GM21381 (cell line): ENCODE results near the gene CRB2.
A peak's percentile ranks its signal among the peaks of the same experiment; 100 is the strongest.

ENCODE experiments used
- ATAC-seq: cut with Tn5 transposase; IDR thresholded peaks from one replicate; pipeline ENCODE4 v1.9.1; 2021; ENCODE audit warnings: mild to moderate bottlenecking, moderate library complexity; ENCODE audit not compliant: unreplicated experiment

Gene CRB2

GRCh38 chr9:123346826-123347225, 9.2 kb upstream of the CRB2 start:
- no peak for ATAC-seq

DNA sequence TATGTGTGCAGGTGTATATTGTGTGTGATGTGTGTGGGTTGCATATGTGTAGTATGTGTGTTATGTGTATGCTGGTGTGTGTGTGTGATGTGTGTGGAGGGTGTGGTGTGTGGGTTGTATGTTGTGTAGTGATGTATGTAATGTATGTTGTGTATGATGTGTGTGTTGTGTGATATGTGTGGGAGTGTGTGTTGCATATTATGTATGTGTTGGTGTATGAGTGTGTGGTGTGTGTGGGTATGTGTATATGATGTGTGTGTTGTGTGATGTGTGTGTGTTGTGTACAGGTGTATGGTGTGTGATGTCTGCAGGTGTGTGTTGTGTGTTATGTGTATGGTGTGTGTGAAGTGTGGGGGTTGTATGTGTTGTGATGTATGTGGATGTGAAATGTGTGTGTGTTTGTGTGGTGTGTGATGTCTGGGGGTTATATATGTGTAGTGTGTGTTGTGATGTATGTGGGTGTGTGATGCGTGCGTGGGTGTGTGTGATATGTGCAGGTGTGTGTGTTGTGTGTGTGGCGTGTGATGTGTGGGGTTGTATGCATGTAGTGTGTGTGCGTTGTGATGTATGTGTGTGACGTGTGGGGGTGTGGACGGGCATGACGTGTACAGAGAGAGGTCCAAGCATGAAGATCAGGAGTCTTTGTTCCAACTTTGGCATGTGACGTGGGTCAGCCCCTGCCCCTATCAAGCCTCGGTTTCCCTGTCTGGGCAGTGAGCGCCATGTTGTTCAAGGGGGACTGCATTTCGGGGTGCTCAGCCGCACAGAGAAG, 8.5 kb upstream of the CRB2 start:
- ATAC-seq: no peak

DNA sequence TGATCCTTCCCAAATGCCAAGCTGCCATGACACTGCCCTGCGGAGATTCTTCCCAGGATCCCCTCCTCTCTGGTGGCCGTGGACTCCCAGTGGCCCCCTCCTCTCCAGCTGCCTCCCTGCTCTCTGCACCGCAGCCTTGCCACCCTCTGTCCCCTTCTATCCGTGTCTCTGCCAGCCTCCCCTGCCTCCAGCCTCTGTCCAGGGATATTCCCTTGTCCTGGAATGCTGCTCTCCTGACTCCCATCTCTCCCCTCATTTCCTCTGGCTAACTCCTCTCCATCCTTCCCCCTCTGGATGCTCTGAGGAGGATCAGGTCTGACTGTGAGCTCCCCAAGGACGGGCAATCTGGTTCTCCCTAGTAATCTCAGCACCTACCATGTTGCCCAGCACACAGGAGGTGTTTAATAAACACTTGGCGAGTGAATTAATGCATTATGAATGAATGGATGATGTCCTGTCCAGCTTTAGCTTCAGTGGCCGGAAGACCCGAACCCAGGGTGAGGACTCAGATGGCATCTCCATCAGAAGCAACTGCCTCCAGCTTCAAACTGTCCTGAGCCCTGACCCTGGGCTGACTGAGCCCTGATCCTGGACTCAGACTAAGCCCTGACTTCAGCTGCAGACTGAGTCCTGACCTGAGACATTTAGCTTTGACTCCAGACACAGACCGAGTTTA, 7.5 kb upstream of the CRB2 start:
- no peak for ATAC-seq

- ATAC-seq: no peak
Observed at GRCh38 chr9:123349033-123349432, 7.0 kb upstream of the CRB2 start.

- ATAC-seq: peak; percentile 56
Observed at GRCh38 chr9:123349691-123350480, 6.1 kb upstream of the CRB2 start.

DNA sequence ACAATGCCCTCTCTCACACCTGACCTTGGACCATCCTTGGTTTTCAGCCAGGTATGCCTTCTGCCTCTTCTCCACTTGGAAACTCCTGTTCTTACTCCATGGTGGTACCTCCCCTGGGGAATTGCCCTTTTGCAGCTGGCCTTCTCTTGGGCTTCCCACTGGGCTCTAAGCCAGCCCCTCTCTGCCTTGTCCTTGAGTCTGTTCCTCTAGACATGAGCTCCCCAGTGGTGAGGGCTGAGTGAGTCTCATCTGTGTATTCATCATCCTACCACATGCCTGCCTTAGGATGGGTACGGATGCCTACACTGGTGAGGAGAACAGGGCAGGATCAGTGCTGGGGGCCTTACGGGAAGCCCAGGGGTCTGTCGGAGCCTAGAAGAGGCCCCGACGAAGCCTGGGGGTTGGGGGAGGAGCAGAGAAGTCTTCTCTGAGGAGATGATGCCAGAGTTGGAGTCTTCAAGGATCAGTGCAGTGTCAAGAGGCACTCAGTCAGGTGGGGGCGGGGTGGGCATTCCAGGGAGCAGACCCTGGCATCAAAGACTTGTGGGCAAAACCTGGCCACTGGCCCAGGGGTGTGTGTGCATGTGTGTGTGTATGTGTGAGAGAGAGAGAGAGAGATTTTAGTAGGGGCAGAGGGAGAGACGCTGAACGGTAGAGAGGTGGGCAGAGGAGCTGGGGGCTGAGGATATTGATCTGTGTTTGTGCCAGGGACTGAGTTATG, 5.2 kb upstream of the CRB2 start:
- ATAC-seq: no peak

GRCh38 chr9:123353041-123353440, 3.0 kb upstream of the CRB2 start:
- no peak for ATAC-seq

- ATAC-seq: no peak
Observed at GRCh38 chr9:123353984-123354591, 1.9 kb upstream of the CRB2 start.

DNA sequence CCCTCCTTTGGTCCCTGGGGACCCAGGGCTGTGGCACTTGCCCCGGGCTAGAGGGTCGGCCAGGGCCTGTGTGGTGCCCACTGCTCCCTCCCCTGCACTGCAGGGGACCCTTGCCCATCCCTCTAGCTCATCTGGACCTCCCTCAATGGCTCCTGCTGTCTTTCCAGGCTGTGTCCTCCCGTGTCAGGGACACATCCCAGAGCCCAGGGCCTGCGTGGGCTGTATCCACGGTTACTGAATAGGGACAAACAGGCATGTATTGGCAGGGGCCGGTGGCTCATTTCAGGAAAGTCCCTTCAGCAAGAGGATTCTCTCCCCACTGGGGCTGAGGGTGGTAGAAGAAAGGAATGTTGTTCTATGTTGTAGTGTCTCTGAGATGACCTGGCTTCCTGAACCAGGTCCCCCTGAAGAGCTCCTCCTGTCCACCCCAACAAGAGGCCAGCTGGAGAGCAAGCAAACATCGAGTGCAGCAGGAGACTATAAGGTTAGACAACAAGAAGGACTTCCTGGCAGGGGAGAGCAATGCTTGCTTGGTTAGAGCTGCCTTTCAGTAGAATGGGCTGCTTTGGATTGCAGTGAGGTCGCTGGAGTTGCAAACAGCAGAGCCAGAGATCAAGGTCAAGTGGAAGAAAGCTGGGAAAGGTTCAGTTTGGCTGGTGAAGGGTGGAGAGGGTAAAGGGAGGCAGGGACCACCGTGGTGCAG, 1.0 kb upstream of the CRB2 start:
- ATAC-seq: no peak

GRCh38 chr9:123356851-123357742, 1.1 kb downstream of the CRB2 start:
- no peak for ATAC-seq

- no peak for ATAC-seq
Observed at GRCh38 chr9:123357743-123358059, 1.7 kb downstream of the CRB2 start.

DNA sequence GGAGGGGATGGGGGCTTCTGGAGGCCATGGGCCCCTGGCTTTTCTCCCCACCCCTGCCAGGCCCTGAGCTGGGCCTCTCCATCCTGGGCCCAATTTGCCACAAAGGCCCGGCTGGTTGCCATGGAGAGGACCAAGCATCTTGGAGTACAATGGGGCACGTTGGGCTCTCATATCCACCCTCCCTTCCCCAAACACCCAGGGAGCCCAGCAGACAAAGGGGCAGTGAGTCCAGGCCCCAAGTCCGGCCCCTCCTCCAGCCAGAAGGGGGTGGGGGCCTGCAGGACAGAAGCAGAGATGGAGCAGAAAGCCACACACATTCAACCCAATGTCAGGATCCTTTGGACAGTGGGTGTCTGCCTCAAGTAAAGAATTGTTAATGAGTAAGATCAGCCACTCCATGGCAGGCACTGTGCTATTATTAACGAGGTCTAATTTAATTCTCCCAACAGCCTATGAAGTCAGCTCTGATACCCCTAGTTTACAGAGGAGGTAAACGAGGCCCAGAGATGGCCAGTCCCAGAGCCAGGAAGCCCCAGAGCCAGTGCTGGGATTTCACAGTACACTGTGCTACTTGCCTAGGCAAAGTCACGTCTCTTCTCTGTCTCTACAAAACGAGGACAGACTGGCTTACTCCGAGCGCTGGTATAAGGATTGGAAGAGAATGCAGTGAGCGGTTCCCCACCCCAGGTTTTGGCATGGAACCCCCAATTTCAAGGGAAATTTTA, 2.3 kb downstream of the CRB2 start:
- ATAC-seq: no peak

DNA sequence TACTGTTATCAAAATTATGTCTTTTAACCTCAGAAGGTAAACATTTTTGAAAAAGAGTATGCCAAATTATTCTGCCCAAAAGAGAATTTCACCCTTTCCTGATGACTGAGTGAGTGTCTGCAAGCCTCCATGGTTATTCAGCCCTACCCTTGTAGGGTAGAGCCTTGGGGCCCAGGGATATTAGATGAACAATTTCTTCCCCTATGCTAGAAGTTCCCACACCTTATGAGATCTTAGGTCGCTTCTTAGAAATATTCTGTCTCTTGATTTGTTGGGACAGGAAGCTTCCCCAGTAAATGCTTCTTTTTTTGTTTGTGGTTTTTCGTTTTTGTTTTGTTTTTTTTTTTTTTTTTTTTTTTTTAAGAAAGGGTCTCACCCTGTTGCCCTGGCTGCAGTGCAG, 3.1 kb downstream of the CRB2 start:
- ATAC-seq: no peak

DNA sequence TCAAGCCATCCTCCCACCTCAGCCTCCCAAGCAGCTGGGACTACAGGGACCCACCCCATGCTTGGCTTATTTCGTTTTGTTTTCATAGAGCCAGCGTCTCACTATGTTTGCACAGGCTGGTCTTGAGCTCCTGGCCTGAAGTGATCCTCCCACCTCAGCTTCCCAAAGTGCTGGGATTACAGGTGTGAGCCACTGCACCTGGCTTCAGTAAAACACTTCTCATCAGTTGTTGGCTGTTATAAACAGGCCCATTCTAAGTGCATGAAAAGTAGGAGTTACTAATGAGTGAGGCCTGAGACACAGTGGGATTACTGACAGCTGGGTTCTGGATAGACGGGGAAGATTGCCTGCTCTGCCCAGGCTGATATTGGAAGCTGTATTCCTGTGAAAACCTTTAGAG, 3.5 kb downstream of the CRB2 start:
- no peak for ATAC-seq

- ATAC-seq: no peak
Observed at GRCh38 chr9:123360161-123361085, 4.4 kb downstream of the CRB2 start.

GRCh38 chr9:123361086-123361730, 5.2 kb downstream of the CRB2 start:
- no peak for ATAC-seq
